PC-9 (cell line): Measurements from ENCODE around the gene MORC4.

Source experiments
- CTCF ChIP-seq: fragments of 200-600 bp; sonication (generic); conservative IDR thresholded peaks from 2 replicates; pipeline ENCODE4 v1.6.1; 2017; ENCODE audit warnings: mixed run types, antibody characterized with exemption, mild to moderate bottlenecking, moderate library complexity
- EZH2 ChIP-seq: fragments of 200-600 bp; sonication (generic); IDR thresholded peaks from 2 replicates; pipeline ENCODE4 v1.8.0; 2017; ENCODE audit warnings: antibody characterized with exemption, low read depth

- TF ChIP-seq CTCF, result peak; percentile 86
- no peak for TF ChIP-seq EZH2
Observed at GRCh38 chrX:106894392-106894909, 105.6 kb downstream of the MORC4 start.
